NCI-H2227 treated with DMSO at 0.1 percent for 48 hours (cell line): ENCODE results near the gene IGFBP4.
A peak's percentile ranks its signal among the peaks of the same experiment; 100 is the strongest.
"Not testable (repeated sequence)": the region's sequence is repeated elsewhere in the genome, so short reads cannot be mapped to it uniquely, and the experiment has no call there.

Experiments
- DNase-seq: peaks from one replicate; lab custom pipeline; 2025; lab: John Stamatoyannopoulos, UW

IGFBP4 gene

GRCh38 chr17:40443196-40443987 lies at the start of gene IGFBP4:
Gene IGFBP4, plus strand, starts transcription at chr17:40443450. Its CDS starts 286 bp downstream, at chr17:40443736.
- peak; percentile 56 for DNase-seq

DNA sequence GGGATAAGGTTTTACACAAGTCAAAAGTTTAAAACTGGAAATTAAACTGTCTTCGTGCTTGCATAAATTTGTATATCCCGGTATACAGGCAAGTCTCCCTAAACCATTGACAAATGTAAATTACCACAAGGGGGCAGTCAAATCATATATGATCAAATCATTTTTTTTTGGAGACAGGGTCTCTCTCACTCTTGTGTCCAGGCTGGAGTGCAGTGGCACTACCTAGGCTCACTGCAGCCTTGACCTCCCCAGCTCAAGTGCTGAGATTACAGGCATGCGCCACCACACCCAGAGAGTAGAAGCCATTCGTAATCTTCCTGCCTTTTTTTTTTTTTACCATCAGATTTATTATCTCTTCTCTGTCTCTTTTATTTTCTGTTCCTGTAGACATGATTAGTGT lies 44.1 kb upstream of the IGFBP4 start:
- peak; percentile 36 for DNase-seq

GRCh38 chr17:40402668-40403067 lies 40.6 kb upstream of the IGFBP4 start:
- DNase-seq, result no peak

DNA sequence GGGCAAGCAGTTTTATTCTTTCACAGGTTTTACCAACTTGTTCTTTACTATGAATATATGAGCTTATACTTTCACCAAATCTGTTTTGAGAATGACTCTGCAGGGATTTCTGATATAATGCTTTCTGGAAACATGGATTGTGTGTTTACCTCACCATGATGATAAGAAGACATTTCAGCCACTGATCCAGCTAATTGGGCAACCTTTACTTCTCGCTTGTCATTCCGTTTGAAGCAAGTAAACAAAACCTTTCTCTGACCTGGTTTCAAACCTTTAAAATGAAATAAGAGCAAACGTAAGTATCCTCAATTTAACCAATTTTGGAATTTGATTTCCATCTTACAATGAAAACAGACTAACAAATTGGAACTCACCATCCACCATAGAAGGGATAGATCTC lies 39.2 kb upstream of the IGFBP4 start:
- DNase-seq, result no peak

DNA sequence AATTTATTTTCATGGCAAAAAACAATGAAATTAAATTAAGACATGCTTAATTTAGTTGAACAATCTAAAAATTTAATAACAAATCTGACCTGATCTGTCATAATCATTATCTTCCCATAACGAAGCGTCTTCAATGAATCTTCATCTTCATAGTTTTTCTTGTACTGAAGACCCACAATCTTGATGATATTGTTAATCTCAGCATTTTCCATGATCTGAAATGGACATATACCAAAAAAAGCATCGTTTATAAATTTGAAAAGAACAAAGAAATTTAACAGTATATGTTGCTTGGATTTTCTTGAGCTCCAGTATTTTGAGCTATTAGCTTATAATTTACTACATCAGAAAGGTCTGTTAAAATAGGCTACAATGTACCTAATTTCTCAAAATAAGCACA lies 35.8 kb upstream of the IGFBP4 start:
- no peak for DNase-seq

- not testable (repeated sequence) for DNase-seq
These were observed 33.7 kb upstream of the IGFBP4 start for GRCh38 chr17:40409540-40409939.

- no peak for DNase-seq
These were observed 33.2 kb upstream of the IGFBP4 start for GRCh38 chr17:40410082-40410481.

DNA sequence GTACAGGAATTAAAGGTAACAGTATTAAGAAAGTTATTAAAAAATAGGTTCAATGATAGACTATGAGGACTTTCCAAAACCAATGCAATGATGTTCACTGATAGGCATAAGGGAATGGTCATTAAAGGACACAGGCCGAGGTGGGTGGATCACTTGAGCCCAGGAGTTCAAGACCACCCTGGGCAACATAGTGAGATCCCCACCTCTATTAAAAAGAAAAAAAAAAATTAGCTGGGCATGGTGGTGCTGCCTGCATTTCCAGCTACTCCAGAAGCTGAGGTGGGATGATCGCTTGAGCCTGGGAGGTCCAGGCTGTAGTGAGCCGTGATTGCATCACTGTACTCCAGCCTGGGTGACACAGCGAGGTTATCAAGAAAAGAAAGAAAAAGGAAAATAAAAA lies 31.4 kb upstream of the IGFBP4 start:
- no peak for DNase-seq

DNA sequence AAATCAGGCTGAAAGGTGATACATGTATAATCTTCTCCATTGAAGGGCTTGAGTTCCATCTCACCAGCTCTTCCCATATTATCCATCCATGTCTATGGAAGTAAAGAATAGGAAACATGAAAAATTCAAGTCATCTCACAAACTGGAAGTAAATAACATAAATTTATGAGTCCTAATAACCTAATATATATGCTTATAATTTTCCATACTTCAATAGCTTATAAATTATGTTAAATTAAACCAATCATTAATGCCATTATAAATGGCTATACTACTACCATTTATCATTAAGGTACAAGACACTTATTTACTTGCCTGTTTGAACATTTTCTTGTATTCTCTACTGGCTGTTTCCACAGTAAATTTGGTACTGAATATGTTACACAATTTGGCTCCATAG lies 30.4 kb upstream of the IGFBP4 start:
- no peak for DNase-seq

GRCh38 chr17:40414312-40414711 lies 28.9 kb upstream of the IGFBP4 start:
- not testable (repeated sequence) for DNase-seq

DNA sequence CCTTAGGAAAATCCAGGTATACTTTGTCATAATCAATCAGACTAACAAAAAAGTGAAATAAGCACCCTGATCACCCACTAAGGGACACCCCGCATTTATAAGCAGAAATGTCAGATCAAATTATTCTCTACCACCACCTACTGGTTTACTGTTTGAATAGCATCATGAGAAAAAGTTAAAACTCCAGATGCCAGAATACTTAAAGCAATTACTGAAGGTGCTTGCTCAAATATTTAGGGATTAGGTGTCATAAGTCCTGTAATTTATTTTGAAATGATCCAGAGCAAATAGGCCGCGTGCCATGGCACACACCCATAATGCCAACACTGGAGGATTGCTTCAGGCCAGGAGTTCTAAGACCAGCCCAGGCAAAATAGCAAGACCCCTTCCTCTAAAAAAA lies 27.9 kb upstream of the IGFBP4 start:
- DNase-seq, result no peak

DNA sequence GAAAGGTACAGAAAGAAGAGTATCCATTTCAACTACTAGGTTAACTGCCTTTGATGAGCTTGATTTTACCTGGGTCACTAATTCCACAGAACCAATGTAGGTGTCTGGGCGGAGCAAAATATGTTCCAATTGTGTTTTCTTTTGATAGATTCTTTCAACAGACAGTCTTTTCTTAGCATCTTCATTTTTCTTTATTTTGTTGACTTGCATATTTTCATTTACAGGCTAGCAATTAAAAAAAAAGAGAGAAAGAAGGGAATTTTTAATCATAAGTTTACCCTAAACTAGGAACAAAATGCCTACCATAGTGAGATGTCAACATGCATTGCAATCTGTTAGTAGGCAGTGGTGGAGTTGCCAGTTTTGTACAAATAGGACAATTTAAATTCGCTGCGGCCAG lies 26.6 kb upstream of the IGFBP4 start:
- DNase-seq, result no peak

DNA sequence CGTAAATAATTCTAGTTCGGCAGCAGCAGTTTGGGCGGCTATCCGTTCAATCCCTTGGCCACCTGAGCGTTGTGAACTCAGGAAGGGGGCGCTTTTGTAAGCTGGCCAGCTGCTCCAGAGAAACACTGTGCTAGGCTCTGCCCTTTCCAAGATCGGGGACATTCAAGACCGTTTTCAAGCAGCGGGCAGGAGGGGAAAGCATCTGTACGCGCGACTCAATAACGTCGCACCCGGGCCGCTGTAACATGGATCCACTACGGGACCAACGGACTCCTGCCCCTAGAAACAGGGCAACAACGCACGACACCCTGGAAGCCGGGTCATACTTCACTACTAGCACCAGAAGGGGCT lies 26.0 kb upstream of the IGFBP4 start:
- peak; percentile 32 for DNase-seq

DNA sequence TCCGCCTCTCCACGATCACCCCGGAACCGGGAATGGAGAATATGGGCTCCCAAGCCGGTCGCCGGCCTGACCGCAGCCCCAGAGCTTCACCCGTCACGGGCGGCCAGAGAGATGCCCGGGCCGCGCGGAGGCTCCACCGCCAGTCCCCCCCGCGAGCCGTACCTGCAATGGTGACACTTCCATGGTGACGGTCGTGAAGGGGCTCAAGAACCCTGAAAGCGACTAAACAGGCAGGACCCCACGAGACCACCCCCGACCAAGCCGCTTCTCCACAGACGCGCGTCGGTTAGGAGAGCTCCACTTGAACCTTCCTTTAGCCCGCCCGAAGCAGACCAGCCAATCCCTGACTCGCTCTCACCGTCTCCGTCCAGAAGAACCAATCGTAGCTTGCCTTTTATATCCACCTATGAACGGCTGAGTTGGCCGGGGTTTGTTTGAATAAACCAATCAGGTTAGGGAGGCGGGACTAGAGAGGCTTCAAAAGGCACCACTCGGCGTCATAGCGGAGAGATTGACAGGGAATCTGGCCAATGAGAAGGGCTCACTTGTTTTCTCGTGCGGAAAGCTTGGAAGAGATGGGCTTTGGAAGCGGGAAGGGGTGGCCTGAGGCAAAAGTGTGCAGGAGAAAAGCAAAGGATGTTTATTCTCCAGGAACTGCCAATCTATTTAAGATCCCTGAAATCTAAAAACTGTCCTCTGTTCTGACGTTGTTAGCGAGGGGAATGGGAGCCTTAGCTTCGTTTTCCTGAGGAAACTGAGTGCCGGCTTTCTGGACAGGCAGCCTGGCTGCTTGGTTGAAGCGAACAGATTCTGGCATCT lies 25.4 kb upstream of the IGFBP4 start, which contains the start of gene TOP2A:
Gene TOP2A, minus strand, starts transcription at position 288 of the 819 bp plus-strand sequence. Its CDS starts 105 bp downstream, at position 183.
- DNase-seq, result peak; percentile 100

DNA sequence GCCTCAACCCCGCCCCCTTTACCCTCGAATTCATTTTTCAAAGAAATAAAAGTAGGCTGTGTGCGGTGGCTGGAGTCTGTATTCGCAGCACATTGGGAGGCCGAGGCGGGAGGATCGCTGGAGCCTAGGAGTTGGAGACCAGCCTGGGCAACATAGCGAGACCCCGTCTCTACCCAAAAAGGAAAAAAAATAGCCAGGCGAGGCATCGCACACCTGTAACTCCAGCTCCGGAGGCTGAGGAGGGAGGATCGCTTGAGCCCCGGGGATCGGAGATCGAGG lies 24.9 kb upstream of the IGFBP4 start:
- DNase-seq, result no peak

DNA sequence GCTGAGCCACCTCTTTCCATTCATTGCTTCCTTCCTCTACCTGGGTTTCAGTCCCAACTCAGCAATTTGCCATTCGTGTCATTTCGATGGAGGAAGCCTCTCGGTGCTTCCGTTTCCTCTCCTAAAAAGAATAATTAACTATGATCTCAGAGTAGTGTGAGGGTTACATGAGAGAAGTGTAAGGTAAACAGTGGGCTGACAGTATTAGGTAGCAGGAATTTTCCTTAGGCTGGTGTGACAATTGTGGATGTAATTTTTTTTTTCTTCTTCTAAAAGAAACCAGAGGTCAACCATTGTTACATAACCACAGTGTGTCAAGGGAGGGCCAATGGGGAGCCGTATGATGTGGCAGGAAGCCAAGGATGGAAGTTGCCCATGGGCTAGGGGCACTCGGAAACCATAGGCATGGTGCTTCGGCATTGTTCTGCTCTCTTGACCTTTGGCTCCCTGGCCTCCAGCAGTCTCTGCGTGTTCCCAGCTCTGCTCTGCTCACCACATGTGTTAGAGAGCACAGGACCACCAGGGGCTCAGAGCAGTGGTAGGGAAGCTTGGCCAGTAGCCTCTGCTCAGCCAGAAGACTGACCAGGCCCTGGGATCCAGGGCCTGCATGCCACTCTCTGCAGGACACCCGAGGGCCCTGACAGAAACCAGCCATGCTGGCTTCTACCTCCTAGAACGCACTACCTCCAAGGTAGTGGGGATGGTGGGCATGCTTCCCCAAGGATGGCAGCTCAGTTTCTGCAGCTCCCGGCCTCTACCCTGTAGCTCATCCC lies 23.5 kb upstream of the IGFBP4 start:
- peak; percentile 46 for DNase-seq

DNA sequence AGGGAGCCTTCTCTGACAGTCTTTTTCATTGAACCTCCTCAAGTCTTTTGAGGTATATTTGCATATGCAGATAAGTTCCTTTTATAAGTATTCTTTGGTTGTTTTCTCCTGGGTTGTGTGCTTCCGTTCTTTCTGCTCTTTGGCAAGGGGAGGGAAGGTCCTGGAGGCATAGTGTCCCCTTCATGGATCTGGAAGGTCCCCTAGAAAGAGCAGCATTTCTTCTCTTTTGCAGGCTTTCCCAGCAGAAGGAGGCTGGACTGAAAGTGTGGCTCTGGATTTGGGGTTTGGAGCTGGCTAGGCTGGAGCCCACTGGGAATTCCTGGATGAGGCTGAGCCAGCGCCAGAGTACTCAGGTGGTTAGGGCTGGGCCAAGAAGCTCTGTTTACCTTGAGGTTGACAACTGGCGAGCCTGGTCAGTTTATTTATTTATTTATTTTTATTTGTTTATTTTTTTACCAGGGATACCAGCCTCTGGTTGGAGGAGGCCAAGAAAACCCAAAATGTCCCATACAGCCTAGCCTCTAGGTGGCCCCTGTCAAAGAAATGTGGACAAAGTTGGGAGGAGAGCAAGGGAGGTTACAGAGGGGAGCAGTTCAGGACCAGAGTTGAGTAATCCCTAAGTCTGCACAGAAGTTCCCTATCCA lies 20.1 kb upstream of the IGFBP4 start:
- DNase-seq, result no peak

- no peak for DNase-seq
These were observed 17.5 kb upstream of the IGFBP4 start for GRCh38 chr17:40425741-40426140.

DNA sequence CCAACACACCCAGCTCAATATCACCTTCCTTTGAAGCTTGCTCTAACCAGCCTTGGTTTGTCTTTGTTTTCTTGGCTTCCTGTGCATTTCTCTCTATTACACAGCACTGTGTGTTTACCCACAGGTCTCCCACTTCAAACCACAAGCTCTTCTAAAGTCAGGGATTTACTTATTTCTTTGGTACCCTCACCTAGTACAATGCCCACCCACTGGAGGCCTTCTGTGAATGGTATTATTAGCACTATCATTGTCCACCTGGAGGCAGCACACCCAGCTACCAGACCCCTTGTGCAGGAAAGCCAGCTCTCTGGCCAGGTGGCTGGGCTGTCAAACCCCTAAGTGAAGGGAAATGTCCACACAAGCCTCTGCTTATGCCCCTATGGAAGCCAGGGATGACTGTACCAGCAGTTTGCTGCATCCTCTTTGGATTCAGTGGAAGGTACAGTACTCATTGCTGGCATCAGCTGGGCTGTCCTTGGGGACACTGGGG lies 16.2 kb upstream of the IGFBP4 start:
- no peak for DNase-seq

DNA sequence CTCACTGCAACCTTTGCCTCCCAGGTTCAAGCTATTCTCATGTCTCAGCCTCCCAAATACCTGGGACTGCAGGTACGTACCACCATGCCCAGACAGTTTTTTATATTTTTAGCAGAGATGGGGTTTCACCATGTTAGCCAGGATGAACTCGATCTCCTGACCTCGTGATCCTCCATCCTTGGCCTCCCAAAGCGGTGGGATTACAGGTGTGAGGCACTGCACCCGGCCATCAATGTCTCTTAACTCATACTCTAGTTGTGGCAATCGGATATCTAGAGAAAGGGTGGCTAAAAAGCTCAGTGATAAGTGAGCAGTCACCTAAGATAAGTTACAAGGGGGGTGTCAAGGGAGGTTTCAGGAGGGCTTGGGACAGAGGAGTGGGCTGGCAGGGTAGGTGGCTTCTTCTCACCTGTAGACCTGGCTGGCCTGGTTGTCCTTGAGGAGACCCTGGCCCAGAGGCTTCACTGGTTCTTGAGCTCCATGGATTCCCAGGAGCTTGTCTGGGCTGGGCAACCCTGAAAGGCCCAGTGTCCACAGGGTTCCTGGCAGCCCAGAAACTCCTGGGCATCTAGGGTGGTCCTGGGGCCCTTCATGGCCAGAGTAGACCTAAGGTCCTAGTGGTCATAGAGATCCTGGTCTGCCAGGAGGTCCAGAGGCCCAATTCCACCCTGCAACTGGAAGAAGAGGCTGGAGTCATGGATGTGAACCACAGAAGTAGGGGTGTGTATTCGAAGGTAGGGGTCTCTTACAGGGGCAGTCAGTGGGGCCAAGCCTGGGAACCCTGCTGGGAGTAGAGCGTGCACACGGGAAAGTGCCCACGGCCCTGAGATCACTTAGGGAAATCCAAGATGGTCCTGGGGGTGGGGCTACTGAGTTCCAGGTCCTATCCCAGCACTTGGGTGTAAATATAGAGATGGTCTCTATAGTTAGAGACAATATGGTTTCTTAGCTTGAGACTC lies 12.7 kb upstream of the IGFBP4 start:
- no peak for DNase-seq

- DNase-seq, result no peak
These were observed 12.0 kb upstream of the IGFBP4 start for GRCh38 chr17:40431231-40431602.
